DOHH2 (cell line): ENCODE measurements around the gene CNOT4.

Experiments used
- H3F3A ChIP-seq: fragments of 200-600 bp; sonication (generic), shearing (Covaris generic); 2 replicates; pipeline ENCODE4 v1.6.0; 2016; ENCODE audit warnings: antibody characterized with exemption, mild to moderate bottlenecking; ENCODE audit not compliant: control insufficient read depth, insufficient read depth
- H3K27ac ChIP-seq: fragments of 200-600 bp; sonication (generic); 2 replicates; pipeline ENCODE4 v1.5.1; 2014; ENCODE audit warnings: low read depth, mild to moderate bottlenecking, low read length, moderate library complexity
- H3K27me3 ChIP-seq: fragments of 200-600 bp; sonication (generic); 2 replicates; pipeline ENCODE4 v1.6.1; 2014; ENCODE audit warnings: mild to moderate bottlenecking, low read length, mixed read lengths; ENCODE audit not compliant: control insufficient read depth
- H3K36me3 ChIP-seq: fragments of 200-600 bp; sonication (generic); 2 replicates; pipeline ENCODE4 v1.6.1; 2014; ENCODE audit warnings: mild to moderate bottlenecking, low read length, moderate library complexity, mixed read lengths; ENCODE audit not compliant: control insufficient read depth
- H3K4me1 ChIP-seq: fragments of 200-600 bp; sonication (generic); 2 replicates; pipeline ENCODE4 v1.6.1; 2014; ENCODE audit warnings: mild to moderate bottlenecking, low read length, mixed read lengths; ENCODE audit not compliant: control insufficient read depth
- H3K4me2 ChIP-seq: fragments of 200-600 bp; sonication (generic); 2 replicates; pipeline ENCODE4 v1.6.0; 2014; ENCODE audit warnings: mild to moderate bottlenecking, low read length, moderate library complexity
- H3K4me3 ChIP-seq: fragments of 200-600 bp; sonication (generic); 2 replicates; pipeline ENCODE4 v1.5.1; 2014; ENCODE audit warnings: mild to moderate bottlenecking, low read length, mixed read lengths
- H3K79me2 ChIP-seq: fragments of 200-600 bp; sonication (generic); 2 replicates; pipeline ENCODE4 v1.6.1; 2014; ENCODE audit warnings: mild to moderate bottlenecking, low read length, mixed read lengths; ENCODE audit not compliant: control insufficient read depth
- H3K9me2 ChIP-seq: fragments of 200-600 bp; sonication (generic); replicated peaks from 2 replicates; pipeline ENCODE4 v1.6.1; 2014; ENCODE audit warnings: mild to moderate bottlenecking, low read length, mixed read lengths; ENCODE audit not compliant: control insufficient read depth
- H3K9me3 ChIP-seq: fragments of 200-600 bp; sonication (generic); 2 replicates; pipeline ENCODE4 v1.6.1; 2014; ENCODE audit warnings: antibody characterized with exemption, low read length, mixed read lengths; ENCODE audit not compliant: control insufficient read depth, insufficient read depth
- H4K20me1 ChIP-seq: fragments of 200-600 bp; sonication (generic); 2 replicates; pipeline ENCODE4 v1.6.0; 2014; ENCODE audit warnings: low read depth, mild to moderate bottlenecking, antibody characterized with exemption, low read length, moderate library complexity; ENCODE audit not compliant: control insufficient read depth, insufficient read depth
- EZH2phosphoT487 ChIP-seq: fragments of 200-600 bp; sonication (generic); IDR thresholded peaks from 2 replicates; pipeline ENCODE4 v1.6.1; 2017; ENCODE audit warnings: borderline replicate concordance, mild to moderate bottlenecking, antibody characterized with exemption, low read length, moderate library complexity, mixed read lengths
- TF ChIP-seq, protein P1 (sequence below): fragments of 200-600 bp; sonication (generic); IDR thresholded peaks from one replicate; pipeline ENCODE4 v1.5.1; 2014; ENCODE audit warnings: antibody characterized with exemption, mild to moderate bottlenecking, low read depth, low read length; ENCODE audit not compliant: poor library complexity, severe bottlenecking

Gene CNOT4

DNA sequence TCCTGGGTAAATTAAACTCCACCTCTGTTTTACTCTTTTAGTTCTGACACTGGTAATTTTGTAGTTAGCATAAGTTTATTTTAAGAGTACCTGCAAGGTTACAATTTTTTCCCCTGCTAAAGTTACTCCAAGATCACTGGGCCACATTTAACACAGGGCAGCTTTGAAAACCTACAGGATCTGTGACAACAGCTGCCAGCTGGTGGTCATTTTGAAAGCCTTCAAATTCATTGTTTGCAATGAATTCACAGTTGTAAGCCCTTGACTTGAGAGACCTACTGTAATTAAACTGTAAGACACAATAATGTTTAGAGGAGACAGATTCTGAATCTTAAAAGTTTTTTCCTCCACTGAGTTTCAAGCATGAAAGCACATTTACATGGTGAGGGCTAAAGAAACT is 129.6 kb downstream of the CNOT4 start:
- Histone ChIP-seq H3K4me1 (no peaks in the 10 kb centered on the region), H3K27ac (no peak overlapping the region), H3F3A (no peaks in the 10 kb centered on the region; the same call in 1 of the 2 replicates), H3K4me3 (no peak overlapping the region), H3K79me2 (no peaks in the 10 kb centered on the region), H3K9me3 (no peaks in the 10 kb centered on the region), H3K36me3 (no peaks in the 10 kb centered on the region), H3K4me2 (no peak overlapping the region), H3K9me2 (peaks cover 3% of the 10 kb centered on the region; the same call in 1 of the 2 replicates), H3K27me3 (no peaks in the 10 kb centered on the region), H4K20me1 (no peaks in the 10 kb centered on the region)
- no peak for TF ChIP-seq EZH2phosphoT487
- TF ChIP-seq, protein P1, sequence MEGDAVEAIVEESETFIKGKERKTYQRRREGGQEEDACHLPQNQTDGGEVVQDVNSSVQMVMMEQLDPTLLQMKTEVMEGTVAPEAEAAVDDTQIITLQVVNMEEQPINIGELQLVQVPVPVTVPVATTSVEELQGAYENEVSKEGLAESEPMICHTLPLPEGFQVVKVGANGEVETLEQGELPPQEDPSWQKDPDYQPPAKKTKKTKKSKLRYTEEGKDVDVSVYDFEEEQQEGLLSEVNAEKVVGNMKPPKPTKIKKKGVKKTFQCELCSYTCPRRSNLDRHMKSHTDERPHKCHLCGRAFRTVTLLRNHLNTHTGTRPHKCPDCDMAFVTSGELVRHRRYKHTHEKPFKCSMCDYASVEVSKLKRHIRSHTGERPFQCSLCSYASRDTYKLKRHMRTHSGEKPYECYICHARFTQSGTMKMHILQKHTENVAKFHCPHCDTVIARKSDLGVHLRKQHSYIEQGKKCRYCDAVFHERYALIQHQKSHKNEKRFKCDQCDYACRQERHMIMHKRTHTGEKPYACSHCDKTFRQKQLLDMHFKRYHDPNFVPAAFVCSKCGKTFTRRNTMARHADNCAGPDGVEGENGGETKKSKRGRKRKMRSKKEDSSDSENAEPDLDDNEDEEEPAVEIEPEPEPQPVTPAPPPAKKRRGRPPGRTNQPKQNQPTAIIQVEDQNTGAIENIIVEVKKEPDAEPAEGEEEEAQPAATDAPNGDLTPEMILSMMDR = no peak

DNA sequence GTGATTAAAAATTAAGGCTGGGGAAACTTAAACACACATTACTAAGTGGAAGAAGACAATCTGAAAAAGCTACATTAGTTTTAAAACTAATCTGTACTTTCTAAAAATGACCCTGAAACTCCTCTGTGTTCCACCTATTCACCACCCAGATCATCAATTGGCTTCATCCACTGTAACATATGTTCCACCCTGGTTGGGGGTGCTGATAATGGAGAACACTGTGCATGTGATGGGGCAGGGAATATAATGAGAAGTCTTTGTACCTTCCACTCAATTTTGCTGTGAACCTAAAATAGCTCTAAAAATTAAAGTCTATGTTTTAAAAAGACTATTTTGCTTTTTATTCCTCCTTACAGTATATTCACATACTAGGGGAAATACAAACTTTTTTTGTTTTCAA is 132.7 kb downstream of the CNOT4 start:
- Histone ChIP-seq H4K20me1 (no peaks in the 10 kb centered on the region), H3K27ac (no peak overlapping the region), H3K4me2 (no peak overlapping the region), H3K36me3 (no peaks in the 10 kb centered on the region), H3F3A (no peaks in the 10 kb centered on the region; the same call in 1 of the 2 replicates), H3K9me3 (no peaks in the 10 kb centered on the region), H3K27me3 (no peaks in the 10 kb centered on the region), H3K4me3 (no peak overlapping the region), H3K79me2 (no peaks in the 10 kb centered on the region), H3K9me2 (no peaks in the 10 kb centered on the region), H3K4me1 (peaks cover 8% of the 10 kb centered on the region; the same call in 1 of the 2 replicates)
- TF ChIP-seq, protein P1 = no peak

DNA sequence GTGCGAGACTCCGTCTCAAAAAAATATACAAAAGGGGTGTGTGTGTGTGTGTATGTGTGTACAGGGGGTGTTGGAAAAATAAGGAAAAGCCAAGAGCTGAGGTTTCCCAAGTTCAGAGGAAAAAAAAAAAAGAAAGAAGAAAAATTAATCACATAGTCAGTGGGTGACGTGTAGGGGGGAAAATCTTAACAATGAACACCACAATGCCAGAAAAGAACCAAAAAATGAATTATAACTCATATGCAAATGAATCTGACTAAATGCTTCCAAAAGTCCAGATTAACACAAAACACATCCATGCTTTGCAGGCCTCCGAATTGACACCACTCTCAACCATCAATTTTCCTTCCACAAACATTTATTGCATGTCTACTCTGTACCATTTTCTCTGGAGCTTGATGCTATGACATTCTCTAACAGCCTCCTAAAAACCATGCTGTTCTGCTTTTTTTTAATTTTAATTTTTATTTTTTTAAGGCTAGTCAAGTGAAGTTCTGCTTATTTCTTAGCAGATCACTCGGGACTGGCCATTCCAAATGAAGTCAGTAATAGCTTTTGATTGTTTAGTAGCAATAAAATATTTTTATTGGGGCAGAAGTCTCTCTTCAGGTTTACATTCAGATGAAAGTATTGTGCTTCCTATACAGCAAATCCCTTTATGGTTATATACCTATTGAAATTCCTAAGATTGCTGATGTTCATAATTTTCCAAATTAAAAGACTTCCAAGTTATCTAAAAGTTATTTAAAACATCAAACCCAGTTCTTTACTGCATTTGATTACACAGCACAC is 133.8 kb downstream of the CNOT4 start:
- no peak overlapping the region for H3K4me3 ChIP-seq
- no peaks in the 10 kb centered on the region; the same call in 1 of the 2 replicates for H3F3A ChIP-seq
- no peaks in the 10 kb centered on the region for H4K20me1 ChIP-seq
- H3K27me3 ChIP-seq = no peaks in the 10 kb centered on the region
- no peak for TF ChIP-seq EZH2phosphoT487
- TF ChIP-seq, protein P1 = no peak
- peaks cover 8% of the 10 kb centered on the region; the same call in 1 of the 2 replicates for H3K4me1 ChIP-seq
- no peaks in the 10 kb centered on the region for H3K36me3 ChIP-seq
- H3K9me3 ChIP-seq = no peaks in the 10 kb centered on the region
- no peaks in the 10 kb centered on the region for H3K9me2 ChIP-seq
- H3K4me2 ChIP-seq = no peak overlapping the region
- H3K27ac ChIP-seq = no peak overlapping the region
- H3K79me2 ChIP-seq = no peaks in the 10 kb centered on the region
